ENCODE results near the gene NUP62. TPM values are rescaled to one million over a fixed set of nuclear protein-coding genes. Genes with fewer than 3 reads are reported as not detected.

Gene NUP62
- total RNA-seq, 1 experiment from 2014 or later, result 85.2 TPM

DNA sequence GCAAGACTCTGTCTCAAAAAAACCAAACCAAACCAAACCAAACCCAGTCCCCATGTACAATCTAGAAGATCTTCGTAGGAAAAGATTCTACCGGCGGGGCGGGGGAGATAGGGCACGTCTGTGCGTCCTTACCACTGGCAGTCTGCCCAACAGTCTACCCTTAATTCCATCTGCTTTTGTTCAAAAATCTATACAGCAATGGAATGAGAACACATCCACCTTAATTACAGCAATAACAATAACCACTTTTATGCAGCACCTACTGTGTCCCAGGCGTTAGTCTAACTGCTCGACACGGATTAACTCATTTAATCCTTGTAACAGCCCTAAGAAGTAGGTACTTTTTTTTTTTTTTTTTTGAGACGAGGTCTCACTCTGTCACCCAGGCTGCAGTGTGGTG is 2.8 kb downstream of the NUP62 start:
- H3K27me3 ChIP-seq (ENCODE audit: insufficient read depth, low read length), result no peaks in the 10 kb centered on the region
- ATAC-seq (no peak), DNase-seq (ENCODE audit: low read depth, low spot score) (no peak)
- H3K9ac ChIP-seq (ENCODE audit: low read length), result no peak overlapping the region
- no TSS peak for BruUV-seq (replicated peaks)
- no peak overlapping the region for H3K4me3 ChIP-seq (replicated peaks in 1 of 2; ENCODE audit: low read depth in 1 of 2, low read length in 2 of 2)
- ChIA-PET POLR2A (no interaction called here), RAD21 (ENCODE audit: low non-redundant PET in 1 of 2, low total read pairs in 2 of 2, uncharacterized antibody in 2 of 2, unreplicated experiment in 2 of 2) (no interaction called here), CTCF (no interaction called here)
- no peak overlapping the region for H3K4me2 ChIP-seq (ENCODE audit: low read length)
- peaks cover 11 to 29% of the 10 kb centered on the region in 2 experiments; a peak in 3 of 4 replicates for H3K4me1 ChIP-seq (ENCODE audit: control insufficient read depth in 1 of 2, insufficient read depth in 2 of 2, low read length in 2 of 2)
- peaks cover 7% of the 10 kb centered on the region; the same call in 1 of the 2 replicates for H4K20me1 ChIP-seq (ENCODE audit: insufficient read depth)
- H3K27ac ChIP-seq (ENCODE audit: low read depth, low read length), result no peak overlapping the region
- H3K9me2 ChIP-seq (ENCODE audit: insufficient read depth), result no peaks in the 10 kb centered on the region
- TF ChIP-seq FOSL1 (IDR thresholded peaks at IDR 0.05; ENCODE audit: low read depth), result no peak
- TF ChIP-seq ZNF274 (IDR thresholded peaks at IDR 0.05; ENCODE audit: low read depth, low read length), result no peak
- TF ChIP-seq TCF7L2 (IDR thresholded peaks at IDR 0.05; ENCODE audit: borderline replicate concordance, extremely low read depth, insufficient read depth, insufficient read length), result no peak
- TF ChIP-seq, protein P1, sequence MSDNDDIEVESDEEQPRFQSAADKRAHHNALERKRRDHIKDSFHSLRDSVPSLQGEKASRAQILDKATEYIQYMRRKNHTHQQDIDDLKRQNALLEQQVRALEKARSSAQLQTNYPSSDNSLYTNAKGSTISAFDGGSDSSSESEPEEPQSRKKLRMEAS (IDR thresholded peaks at IDR 0.05), result no peak
- no peak for TF ChIP-seq POLR2AphosphoS5 (IDR thresholded peaks at IDR 0.05; ENCODE audit: low read depth, low read length)
- TF ChIP-seq SIN3A (IDR thresholded peaks at IDR 0.05; ENCODE audit: low read depth), result no peak
- no peak for TF ChIP-seq EZH2 (IDR thresholded peaks at IDR 0.05)
- TF ChIP-seq POLR2A (IDR thresholded peaks at IDR 0.05; ENCODE audit: borderline replicate concordance, extremely low read depth, insufficient read depth, insufficient read length), result no peak
- TF ChIP-seq SP1 (IDR thresholded peaks at IDR 0.05; ENCODE audit: low read depth), result no peak
- TF ChIP-seq CEBPB (IDR thresholded peaks at IDR 0.05; ENCODE audit: low read depth), result no peak
- TF ChIP-seq, protein P2, sequence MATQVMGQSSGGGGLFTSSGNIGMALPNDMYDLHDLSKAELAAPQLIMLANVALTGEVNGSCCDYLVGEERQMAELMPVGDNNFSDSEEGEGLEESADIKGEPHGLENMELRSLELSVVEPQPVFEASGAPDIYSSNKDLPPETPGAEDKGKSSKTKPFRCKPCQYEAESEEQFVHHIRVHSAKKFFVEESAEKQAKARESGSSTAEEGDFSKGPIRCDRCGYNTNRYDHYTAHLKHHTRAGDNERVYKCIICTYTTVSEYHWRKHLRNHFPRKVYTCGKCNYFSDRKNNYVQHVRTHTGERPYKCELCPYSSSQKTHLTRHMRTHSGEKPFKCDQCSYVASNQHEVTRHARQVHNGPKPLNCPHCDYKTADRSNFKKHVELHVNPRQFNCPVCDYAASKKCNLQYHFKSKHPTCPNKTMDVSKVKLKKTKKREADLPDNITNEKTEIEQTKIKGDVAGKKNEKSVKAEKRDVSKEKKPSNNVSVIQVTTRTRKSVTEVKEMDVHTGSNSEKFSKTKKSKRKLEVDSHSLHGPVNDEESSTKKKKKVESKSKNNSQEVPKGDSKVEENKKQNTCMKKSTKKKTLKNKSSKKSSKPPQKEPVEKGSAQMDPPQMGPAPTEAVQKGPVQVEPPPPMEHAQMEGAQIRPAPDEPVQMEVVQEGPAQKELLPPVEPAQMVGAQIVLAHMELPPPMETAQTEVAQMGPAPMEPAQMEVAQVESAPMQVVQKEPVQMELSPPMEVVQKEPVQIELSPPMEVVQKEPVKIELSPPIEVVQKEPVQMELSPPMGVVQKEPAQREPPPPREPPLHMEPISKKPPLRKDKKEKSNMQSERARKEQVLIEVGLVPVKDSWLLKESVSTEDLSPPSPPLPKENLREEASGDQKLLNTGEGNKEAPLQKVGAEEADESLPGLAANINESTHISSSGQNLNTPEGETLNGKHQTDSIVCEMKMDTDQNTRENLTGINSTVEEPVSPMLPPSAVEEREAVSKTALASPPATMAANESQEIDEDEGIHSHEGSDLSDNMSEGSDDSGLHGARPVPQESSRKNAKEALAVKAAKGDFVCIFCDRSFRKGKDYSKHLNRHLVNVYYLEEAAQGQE (IDR thresholded peaks at IDR 0.05; ENCODE audit: low read depth), result no peak
- no peak for TF ChIP-seq RAD21 (IDR thresholded peaks at IDR 0.05; ENCODE audit: low read depth)
- TF ChIP-seq, protein P3, sequence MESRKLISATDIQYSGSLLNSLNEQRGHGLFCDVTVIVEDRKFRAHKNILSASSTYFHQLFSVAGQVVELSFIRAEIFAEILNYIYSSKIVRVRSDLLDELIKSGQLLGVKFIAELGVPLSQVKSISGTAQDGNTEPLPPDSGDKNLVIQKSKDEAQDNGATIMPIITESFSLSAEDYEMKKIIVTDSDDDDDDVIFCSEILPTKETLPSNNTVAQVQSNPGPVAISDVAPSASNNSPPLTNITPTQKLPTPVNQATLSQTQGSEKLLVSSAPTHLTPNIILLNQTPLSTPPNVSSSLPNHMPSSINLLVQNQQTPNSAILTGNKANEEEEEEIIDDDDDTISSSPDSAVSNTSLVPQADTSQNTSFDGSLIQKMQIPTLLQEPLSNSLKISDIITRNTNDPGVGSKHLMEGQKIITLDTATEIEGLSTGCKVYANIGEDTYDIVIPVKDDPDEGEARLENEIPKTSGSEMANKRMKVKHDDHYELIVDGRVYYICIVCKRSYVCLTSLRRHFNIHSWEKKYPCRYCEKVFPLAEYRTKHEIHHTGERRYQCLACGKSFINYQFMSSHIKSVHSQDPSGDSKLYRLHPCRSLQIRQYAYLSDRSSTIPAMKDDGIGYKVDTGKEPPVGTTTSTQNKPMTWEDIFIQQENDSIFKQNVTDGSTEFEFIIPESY (IDR thresholded peaks at IDR 0.05; ENCODE audit: extremely low read depth, insufficient replicate concordance, low read length), result no peak
- TF ChIP-seq ELF1 (IDR thresholded peaks at IDR 0.05; ENCODE audit: borderline replicate concordance, low read depth), result no peak
- TF ChIP-seq, protein P4, sequence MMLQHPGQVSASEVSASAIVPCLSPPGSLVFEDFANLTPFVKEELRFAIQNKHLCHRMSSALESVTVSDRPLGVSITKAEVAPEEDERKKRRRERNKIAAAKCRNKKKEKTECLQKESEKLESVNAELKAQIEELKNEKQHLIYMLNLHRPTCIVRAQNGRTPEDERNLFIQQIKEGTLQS (IDR thresholded peaks at IDR 0.05), result no peak
- TF ChIP-seq ZFX (IDR thresholded peaks at IDR 0.05), result no peak
- TF ChIP-seq YY1 (IDR thresholded peaks at IDR 0.05; ENCODE audit: extremely low read depth, insufficient replicate concordance, low read depth, low read length), result no peak
- TF ChIP-seq JUND (IDR thresholded peaks at IDR 0.05), result no peak
- H2AFZ ChIP-seq (ENCODE audit: low read depth, low read length, poor library complexity, severe bottlenecking), result no peak overlapping the region
- H3K79me2 ChIP-seq (ENCODE audit: insufficient read depth, low read length), result peaks cover 85% of the 10 kb centered on the region
- intact Hi-C loops (cut with micrococcal nuclease), result no loop called here
- H3K9me3 ChIP-seq (ENCODE audit: control insufficient read depth in 1 of 2, insufficient read depth in 1 of 2, low read depth in 1 of 2, low read length in 2 of 2), result no peaks in the 10 kb centered on the region
- H3K36me3 ChIP-seq (ENCODE audit: control insufficient read depth in 1 of 2, insufficient read depth in 2 of 2, low read length in 2 of 2), result peaks cover 18 to 40% of the 10 kb centered on the region in 2 experiments
